ENCODE measurements around the gene NOSTRIN.

The NOSTRIN gene

DNA sequence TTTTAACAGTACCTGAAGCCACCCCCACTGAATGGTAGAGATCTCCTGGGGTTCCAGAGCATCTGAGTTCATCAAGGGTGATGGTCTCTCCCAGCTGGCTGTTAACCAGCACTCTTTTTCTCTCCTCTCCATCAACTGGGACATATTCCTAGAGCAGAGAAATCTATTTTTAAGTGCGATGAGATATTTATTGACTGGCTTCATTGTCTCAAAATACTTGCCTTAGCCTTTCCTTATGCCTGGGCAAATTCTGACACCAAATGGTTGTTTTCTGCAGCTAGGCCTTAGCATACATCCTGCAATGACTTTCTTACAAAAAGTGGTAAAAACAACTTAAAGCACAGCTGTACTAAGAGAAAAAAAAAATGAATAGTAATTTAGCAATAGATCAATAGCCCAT lies 19.6 kb downstream of the NOSTRIN start:
- ChIA-PET CTCF (interaction anchor here (2.2 kb wide), 1 partner anchor 9 kb away, joined by 6 read pairs; no protein-coding TSS in a partner anchor), POLR2A (no interaction called here)
- no peak for DNase-seq (ENCODE audit: extremely low spot score)
- TF ChIP-seq, protein P1, sequence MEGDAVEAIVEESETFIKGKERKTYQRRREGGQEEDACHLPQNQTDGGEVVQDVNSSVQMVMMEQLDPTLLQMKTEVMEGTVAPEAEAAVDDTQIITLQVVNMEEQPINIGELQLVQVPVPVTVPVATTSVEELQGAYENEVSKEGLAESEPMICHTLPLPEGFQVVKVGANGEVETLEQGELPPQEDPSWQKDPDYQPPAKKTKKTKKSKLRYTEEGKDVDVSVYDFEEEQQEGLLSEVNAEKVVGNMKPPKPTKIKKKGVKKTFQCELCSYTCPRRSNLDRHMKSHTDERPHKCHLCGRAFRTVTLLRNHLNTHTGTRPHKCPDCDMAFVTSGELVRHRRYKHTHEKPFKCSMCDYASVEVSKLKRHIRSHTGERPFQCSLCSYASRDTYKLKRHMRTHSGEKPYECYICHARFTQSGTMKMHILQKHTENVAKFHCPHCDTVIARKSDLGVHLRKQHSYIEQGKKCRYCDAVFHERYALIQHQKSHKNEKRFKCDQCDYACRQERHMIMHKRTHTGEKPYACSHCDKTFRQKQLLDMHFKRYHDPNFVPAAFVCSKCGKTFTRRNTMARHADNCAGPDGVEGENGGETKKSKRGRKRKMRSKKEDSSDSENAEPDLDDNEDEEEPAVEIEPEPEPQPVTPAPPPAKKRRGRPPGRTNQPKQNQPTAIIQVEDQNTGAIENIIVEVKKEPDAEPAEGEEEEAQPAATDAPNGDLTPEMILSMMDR (IDR thresholded peaks at IDR 0.05; ENCODE audit: control extremely low read depth, extremely low read depth, low read depth, missing control alignments), result no peak

DNA sequence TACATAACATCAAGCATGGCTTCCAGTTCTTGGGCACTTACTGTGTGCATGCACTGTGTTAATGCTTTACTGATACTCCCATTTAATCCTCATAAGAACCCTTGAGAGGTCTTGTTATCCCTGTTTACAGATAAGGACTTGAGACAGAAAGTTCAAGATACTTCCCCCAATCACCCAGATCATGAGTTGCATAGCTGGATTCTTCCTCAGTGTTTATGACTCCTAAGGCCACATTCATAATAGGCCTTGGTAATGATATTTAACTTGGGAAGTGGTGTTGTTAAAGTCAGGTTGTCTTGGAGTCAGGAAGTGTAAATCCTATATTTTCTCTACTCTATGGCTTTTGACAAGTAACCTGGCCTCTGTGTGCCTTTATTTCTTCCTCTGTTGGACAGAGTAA lies 22.7 kb downstream of the NOSTRIN start:
- CTCF ChIA-PET, result interaction anchor here (0.9 to 1.1 kb wide), 2 partner anchors 11 to 13 kb away, joined by 3 read pairs; no protein-coding TSS in a partner anchor

DNA sequence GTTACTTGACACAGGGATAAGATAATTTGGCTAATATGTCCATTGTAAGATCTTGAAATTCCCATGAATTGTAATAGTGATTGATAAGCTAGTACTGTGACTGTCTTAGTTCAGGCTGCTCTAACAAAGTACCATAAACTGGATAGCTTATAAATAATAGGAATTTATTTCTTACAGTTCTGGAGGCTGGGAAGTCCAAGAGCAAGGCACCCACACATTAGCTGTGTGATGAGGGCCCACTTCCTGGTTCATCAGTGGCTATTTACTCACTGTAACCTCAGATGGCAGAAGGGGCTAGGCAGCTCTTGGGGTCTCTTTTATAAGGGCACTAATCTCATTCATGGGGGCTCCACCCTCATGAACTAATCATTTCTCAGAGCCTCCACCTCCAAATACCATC lies 28.5 kb downstream of the NOSTRIN start:
- TF ChIP-seq, protein P1 (IDR thresholded peaks at IDR 0.05; ENCODE audit: control extremely low read depth, extremely low read depth, low read depth, missing control alignments), result no peak
- POLR2A ChIA-PET, result no interaction called here
- DNase-seq (ENCODE audit: extremely low spot score), result no peak
- CTCF ChIA-PET, result interaction anchor here (1.4 to 1.8 kb wide), 2 partner anchors 9 to 13 kb away, joined by 4 to 6 read pairs; no protein-coding TSS in a partner anchor

More for the DNA sequence above, 22.7 kb downstream of the NOSTRIN start:
- POLR2A ChIA-PET, result no interaction called here
- TF ChIP-seq, protein P1 (IDR thresholded peaks at IDR 0.05; ENCODE audit: control extremely low read depth, extremely low read depth, low read depth, missing control alignments), result no peak
- no peak for DNase-seq (ENCODE audit: extremely low spot score)

DNA sequence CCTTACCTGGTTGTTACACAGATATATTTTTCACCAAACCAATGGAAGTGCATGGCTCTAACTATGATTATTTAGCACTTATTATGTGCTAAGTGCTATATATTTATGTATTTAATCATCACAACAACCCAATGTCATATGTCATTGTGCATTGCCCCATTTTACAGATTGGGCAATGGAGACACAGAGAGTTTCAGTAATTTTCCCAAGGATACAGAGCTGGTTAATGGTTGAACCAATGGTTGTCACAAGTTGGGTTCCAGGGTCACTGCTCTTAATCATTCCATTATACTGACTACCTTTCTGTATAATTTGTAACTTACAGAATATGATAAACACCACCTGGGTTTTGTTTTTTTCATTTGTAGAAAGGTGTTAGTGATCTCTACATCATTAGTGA lies 29.2 kb downstream of the NOSTRIN start:
- CTCF ChIA-PET, result interaction anchor here (1.4 to 1.8 kb wide), 2 partner anchors 10 to 14 kb away, joined by 4 to 6 read pairs; no protein-coding TSS in a partner anchor
- no peak for DNase-seq (ENCODE audit: extremely low spot score)
- TF ChIP-seq, protein P1 (IDR thresholded peaks at IDR 0.05; ENCODE audit: control extremely low read depth, extremely low read depth, low read depth, missing control alignments), result no peak
- POLR2A ChIA-PET, result no interaction called here

DNA sequence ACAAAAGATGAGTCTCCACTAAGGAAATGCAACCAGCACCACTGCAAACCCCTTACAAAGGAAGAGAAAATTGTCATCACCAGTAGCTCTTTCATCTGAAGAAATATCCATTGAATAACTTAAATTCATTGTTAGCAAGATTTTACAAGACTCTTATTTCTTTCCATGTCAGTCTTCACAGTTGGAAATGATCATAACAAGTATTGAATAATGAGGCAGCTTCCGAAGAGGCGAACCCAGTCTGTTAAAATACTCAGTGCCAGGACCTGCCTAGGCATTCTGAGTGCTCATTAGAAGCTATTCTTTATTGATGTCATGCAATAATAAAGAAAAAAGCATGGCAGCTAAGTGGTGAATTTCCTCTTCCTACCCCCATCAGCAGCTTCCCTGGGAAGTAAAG lies 33.5 kb downstream of the NOSTRIN start:
- ChIA-PET POLR2A (no interaction called here), CTCF (interaction anchor here (0.8 kb wide), 1 partner anchor 11 kb away, joined by 3 read pairs; no protein-coding TSS in a partner anchor)
- TF ChIP-seq, protein P1 (IDR thresholded peaks at IDR 0.05; ENCODE audit: control extremely low read depth, extremely low read depth, low read depth, missing control alignments), result no peak
- DNase-seq (ENCODE audit: extremely low spot score), result no peak

DNA sequence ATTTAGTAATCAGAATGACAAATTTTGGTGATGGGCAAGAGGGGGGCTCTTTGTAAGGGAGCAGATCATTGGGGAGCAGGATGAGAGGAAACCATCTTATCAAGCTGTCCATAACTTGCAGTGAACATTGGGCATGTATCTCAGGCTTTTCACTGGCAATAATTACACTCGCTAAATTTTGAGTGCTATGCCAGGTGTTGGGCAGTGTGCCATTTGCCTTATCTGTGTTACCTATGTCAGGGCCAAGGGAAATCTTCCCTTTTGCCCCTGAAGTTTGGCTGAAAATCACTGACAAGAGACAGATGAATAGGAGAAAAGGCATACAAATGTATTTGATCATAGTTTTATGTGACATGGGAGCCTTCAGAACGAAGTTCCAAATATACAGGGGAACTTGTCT lies 39.0 kb downstream of the NOSTRIN start:
- CTCF ChIA-PET, result no interaction called here
- POLR2A ChIA-PET, result no interaction called here

More for the DNA sequence above, 39.0 kb downstream of the NOSTRIN start:
- TF ChIP-seq, protein P1 (IDR thresholded peaks at IDR 0.05; ENCODE audit: control extremely low read depth, extremely low read depth, low read depth, missing control alignments), result no peak
- DNase-seq (ENCODE audit: extremely low spot score), result no peak
